GM12873 (cell line): ENCODE results near the gene RCAN2.

ENCODE experiments used
- TF ChIP-seq, protein P1 (sequence below): IDR thresholded peaks from 2 replicates; pipeline ENCODE4 v1.5.1; 2012; ENCODE audit warnings: low read depth, mild to moderate bottlenecking, moderate library complexity, low read length, control low read depth; ENCODE audit not compliant: insufficient read depth; ENCODE audit errors: missing control alignments

Gene RCAN2

DNA sequence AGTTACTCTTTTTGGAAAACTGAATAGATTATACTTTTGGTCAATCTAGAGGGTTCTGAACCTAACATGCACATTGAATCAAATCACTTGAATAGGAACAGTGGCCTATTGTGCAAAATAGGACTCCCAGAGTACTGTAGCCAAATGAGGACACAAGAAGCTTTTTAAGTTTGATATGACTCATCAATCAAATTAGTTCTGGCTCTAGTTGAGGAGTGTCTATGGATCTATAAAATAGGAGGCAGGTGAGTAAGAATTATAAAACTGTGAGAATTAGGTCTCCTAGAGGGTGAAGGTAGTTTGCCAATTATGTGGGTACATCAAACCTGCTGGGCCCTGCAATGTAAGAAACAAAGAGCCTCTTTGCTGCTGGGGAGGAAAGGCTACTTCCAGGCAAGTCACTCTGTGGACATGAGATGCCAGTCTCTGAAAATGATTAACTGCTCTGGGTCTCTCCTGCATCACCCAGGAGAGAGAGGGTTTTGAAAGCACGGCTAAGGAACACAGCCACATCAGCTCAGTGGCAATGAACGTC is 112.3 kb downstream of the RCAN2 start:
- TF ChIP-seq, protein P1, sequence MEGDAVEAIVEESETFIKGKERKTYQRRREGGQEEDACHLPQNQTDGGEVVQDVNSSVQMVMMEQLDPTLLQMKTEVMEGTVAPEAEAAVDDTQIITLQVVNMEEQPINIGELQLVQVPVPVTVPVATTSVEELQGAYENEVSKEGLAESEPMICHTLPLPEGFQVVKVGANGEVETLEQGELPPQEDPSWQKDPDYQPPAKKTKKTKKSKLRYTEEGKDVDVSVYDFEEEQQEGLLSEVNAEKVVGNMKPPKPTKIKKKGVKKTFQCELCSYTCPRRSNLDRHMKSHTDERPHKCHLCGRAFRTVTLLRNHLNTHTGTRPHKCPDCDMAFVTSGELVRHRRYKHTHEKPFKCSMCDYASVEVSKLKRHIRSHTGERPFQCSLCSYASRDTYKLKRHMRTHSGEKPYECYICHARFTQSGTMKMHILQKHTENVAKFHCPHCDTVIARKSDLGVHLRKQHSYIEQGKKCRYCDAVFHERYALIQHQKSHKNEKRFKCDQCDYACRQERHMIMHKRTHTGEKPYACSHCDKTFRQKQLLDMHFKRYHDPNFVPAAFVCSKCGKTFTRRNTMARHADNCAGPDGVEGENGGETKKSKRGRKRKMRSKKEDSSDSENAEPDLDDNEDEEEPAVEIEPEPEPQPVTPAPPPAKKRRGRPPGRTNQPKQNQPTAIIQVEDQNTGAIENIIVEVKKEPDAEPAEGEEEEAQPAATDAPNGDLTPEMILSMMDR = no peak

GRCh38 chr6:46378161-46378881 is 112.9 kb downstream of the RCAN2 start:
- TF ChIP-seq, protein P1 = no peak

GRCh38 chr6:46377209-46377608 is 114.0 kb downstream of the RCAN2 start:
- TF ChIP-seq, protein P1 = no peak

GRCh38 chr6:46376562-46377061 is 114.6 kb downstream of the RCAN2 start:
- TF ChIP-seq, protein P1 = no peak

DNA sequence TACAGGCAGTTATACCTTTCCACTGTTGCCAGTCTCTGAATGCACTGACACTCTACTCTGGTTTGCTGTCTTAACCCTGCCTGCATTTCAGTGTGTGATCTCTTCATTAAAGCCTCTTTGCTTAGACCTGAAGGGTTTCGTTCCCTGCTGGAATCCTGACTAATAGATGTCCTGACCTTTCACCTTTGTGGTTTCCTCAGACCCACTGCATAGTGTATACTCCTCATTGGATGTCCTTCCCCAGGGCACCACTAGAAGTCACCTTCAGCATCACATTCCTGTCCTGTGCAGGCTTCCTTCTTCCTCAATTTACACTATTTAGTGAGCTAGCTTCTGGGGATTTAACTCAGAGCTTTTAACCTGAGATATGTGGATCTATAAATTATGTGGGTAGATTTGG is 120.6 kb downstream of the RCAN2 start:
- TF ChIP-seq, protein P1 = no peak

GRCh38 chr6:46368169-46368536 is 123.1 kb downstream of the RCAN2 start:
- TF ChIP-seq, protein P1 = no peak

GRCh38 chr6:46367354-46368168 is 123.7 kb downstream of the RCAN2 start:
- TF ChIP-seq, protein P1 = no peak
